ENCODE data around the gene CBX7. TPM values are rescaled to one million over a fixed set of nuclear protein-coding genes. Genes with fewer than 3 reads are reported as not detected.

Gene CBX7
- total RNA-seq, 1 donor, result 14.5 TPM

GRCh38 chr22:39095971-39096370 is 56.5 kb downstream of the CBX7 start:
- H3K36me3 ChIP-seq (ENCODE audit: insufficient read depth, low read length), result no peaks in the 10 kb centered on the region
- H3K27me3 ChIP-seq (ENCODE audit: insufficient read depth, low read length), result peaks cover 13% of the 10 kb centered on the region
- no peak for TF ChIP-seq CTCF (IDR thresholded peaks at IDR 0.05; ENCODE audit: extremely low read depth, low read depth, low read length)
- H4K20me1 ChIP-seq (ENCODE audit: insufficient read depth, low read length), result no peaks in the 10 kb centered on the region
- DNase-seq (ENCODE audit: insufficient read length, low spot score, missing footprints), result peak; percentile 52
- H2AFZ ChIP-seq (ENCODE audit: low read length), result no peak overlapping the region
- no peak overlapping the region for H3K4me3 ChIP-seq (ENCODE audit: insufficient read depth, low read length)
- H3K79me2 ChIP-seq (ENCODE audit: insufficient read depth, low read length), result no peaks in the 10 kb centered on the region
- H3K4me2 ChIP-seq (ENCODE audit: insufficient read depth, low read length), result no peak overlapping the region
- H3K4me1 ChIP-seq (ENCODE audit: insufficient read depth, low read length), result peaks cover 3% of the 10 kb centered on the region
- no peak overlapping the region for H3K27ac ChIP-seq (ENCODE audit: low read depth, low read length)
- no peaks in the 10 kb centered on the region for H3K9me3 ChIP-seq (ENCODE audit: low read depth, low read length)

- H3K36me3 ChIP-seq (ENCODE audit: insufficient read depth, low read length), result no peaks in the 10 kb centered on the region
- H3K79me2 ChIP-seq (ENCODE audit: insufficient read depth, low read length), result no peaks in the 10 kb centered on the region
- H3K27ac ChIP-seq (ENCODE audit: low read depth, low read length), result no peak overlapping the region
- DNase-seq (ENCODE audit: insufficient read length, low spot score, missing footprints), result no peak
- no peaks in the 10 kb centered on the region for H4K20me1 ChIP-seq (ENCODE audit: insufficient read depth, low read length)
- H3K27me3 ChIP-seq (ENCODE audit: insufficient read depth, low read length), result peaks cover 13% of the 10 kb centered on the region
- TF ChIP-seq CTCF (IDR thresholded peaks at IDR 0.05; ENCODE audit: extremely low read depth, low read depth, low read length), result no peak
- no peak overlapping the region for H2AFZ ChIP-seq (ENCODE audit: low read length)
- peaks cover 3% of the 10 kb centered on the region for H3K4me1 ChIP-seq (ENCODE audit: insufficient read depth, low read length)
- no peak overlapping the region for H3K4me3 ChIP-seq (ENCODE audit: insufficient read depth, low read length)
- H3K9me3 ChIP-seq (ENCODE audit: low read depth, low read length), result no peaks in the 10 kb centered on the region
- H3K4me2 ChIP-seq (ENCODE audit: insufficient read depth, low read length), result no peak overlapping the region
Measured at GRCh38 chr22:39094717-39095389, 57.6 kb downstream of the CBX7 start.

GRCh38 chr22:39092111-39092862 is 60.2 kb downstream of the CBX7 start:
- no peak for TF ChIP-seq CTCF (IDR thresholded peaks at IDR 0.05; ENCODE audit: extremely low read depth, low read depth, low read length)
- Histone ChIP-seq H3K79me2 (ENCODE audit: insufficient read depth, low read length) (no peaks in the 10 kb centered on the region), H4K20me1 (ENCODE audit: insufficient read depth, low read length) (no peaks in the 10 kb centered on the region), H3K4me3 (ENCODE audit: insufficient read depth, low read length) (no peak overlapping the region), H3K27ac (ENCODE audit: low read depth, low read length) (no peak overlapping the region), H3K9me3 (ENCODE audit: low read depth, low read length) (no peaks in the 10 kb centered on the region), H2AFZ (ENCODE audit: low read length) (no peak overlapping the region), H3K4me1 (ENCODE audit: insufficient read depth, low read length) (peaks cover 3% of the 10 kb centered on the region), H3K4me2 (ENCODE audit: insufficient read depth, low read length) (no peak overlapping the region), H3K36me3 (ENCODE audit: insufficient read depth, low read length) (no peaks in the 10 kb centered on the region), H3K27me3 (ENCODE audit: insufficient read depth, low read length) (peaks cover 13% of the 10 kb centered on the region)
- DNase-seq (ENCODE audit: insufficient read length, low spot score, missing footprints), result peak; percentile 41

Data from osteoblast (primary cell).